ENCODE results near the gene RPTN.

Gene RPTN

DNA sequence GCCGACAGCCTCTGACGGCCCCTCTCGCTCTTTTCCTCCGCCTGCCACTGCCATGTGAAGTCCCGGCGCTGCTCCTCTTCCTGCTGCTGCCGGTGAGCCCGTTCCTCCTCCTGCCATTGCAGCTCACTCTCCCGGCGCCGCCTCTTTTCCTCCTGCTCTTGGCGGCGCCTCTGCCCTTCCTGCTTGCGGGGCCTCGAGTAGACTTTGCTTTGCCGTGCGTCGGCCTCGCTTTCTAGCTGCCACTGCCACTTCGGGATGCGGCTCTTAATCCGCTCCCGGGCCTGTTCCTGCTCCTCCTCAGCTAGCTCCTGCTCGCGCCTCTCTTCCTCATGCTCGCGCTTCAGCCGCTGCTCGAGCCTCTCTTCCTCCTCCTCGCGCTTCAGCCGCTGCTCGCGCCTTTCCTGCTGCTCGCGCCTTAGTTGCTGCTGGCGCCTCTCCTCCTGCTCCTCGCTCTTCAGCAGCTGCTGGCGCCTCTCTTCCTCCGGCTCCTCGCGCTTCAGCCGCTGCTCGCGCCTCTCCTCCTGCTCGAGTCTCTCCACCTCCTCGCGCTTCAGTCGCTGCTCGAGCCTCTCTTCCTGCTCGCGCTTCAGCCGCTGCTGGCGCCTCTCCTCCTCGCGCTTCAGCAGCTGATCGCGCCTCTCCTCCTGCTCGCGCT lies 48.0 kb downstream of the RPTN start:
- DNase-seq (ENCODE audit: low spot score) = no peak

DNA sequence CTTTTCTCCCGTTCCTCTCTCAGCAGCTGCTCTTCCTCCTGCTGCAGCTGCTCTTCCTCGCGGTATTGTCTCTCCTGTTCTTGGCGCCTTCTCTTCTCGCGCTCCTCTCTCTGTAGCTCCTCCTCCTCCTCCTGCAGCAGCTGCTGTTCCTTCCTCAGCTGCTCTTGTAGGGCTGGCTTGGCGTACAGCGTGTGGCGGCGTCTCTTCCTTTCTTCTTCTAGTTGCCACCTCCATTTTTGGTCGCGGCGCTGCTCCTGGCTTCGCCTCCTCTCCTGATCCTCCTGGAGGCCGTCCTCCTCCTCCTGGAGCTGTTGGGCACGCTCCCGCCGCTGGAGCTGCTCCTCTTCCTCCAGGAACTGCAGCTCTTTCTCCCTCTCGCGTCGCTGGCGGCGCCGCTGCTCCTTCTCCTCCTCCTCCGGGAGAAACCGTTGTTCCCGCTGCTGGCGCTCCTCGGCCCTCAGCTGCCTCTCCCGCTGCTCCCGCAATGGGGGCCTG lies 48.6 kb downstream of the RPTN start:
- no peak for DNase-seq (ENCODE audit: low spot score)

DNA sequence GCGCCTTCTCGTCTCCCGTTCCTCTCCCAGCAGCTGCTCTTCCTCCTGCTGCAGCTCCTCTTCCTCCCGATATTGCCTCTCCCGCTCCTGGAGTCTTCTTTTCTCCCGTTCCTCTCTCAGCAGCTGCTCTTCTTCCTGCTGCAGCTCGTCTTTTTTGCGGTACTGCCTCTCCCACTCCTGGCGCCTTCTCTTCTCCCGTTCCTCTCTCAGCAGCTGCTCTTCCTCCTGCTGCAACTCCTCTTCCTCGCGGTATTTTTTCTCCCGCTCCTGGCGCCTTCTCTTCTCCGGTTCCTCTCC lies 49.1 kb downstream of the RPTN start:
- DNase-seq (ENCODE audit: low spot score) = no peak

DNA sequence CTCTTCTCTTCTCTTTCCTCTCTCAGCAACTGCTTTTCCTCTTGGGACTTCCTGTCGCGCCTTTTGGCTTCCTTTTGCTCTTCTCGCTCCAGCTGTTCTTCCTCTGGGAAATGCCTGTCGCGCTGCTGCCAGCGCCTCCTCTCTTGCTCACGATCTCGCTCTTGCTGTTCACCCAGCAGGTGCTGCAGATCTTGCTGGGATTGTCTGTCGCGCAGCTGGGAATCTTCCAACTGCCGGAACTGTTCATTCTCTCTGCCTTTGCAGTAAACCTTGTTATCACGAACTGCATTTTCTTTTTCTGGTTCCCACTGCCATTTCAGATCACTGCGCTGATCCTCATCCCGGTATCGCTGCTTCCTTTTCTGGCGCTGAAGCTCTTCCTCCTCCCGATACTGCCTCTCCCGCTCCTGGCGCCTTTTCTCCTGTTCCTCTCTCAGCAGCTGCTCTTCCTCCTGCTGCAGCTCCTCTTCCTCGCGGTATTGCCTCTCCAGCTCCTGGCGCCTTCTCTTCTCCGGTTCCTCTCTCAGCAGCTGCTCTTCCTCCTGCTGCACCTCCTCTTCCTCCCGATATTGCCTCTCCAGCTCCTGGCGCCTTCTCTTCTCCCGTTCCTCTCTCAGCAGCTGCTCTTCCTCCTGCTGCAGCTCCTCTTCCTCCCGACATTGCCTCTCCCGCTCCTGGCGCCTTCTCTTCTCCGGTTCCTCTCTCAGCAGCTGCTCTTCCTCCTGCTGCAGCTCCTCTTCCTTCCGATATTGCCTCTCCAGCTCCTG lies 49.6 kb downstream of the RPTN start:
- no peak for DNase-seq (ENCODE audit: low spot score)

GRCh38 chr1:152108882-152109222 lies 50.2 kb downstream of the RPTN start:
- no peak for DNase-seq (ENCODE audit: low spot score)

- DNase-seq (ENCODE audit: low spot score) = no peak
These were observed 50.8 kb downstream of the RPTN start for GRCh38 chr1:152107984-152108881.

GRCh38 chr1:152107031-152107983 lies 51.7 kb downstream of the RPTN start:
- no peak for DNase-seq (ENCODE audit: low spot score)

- DNase-seq (ENCODE audit: low spot score) = no peak
These were observed 54.2 kb downstream of the RPTN start for GRCh38 chr1:152104854-152105253.

All from RKO (cell line).